Epithelial cell of proximal tubule (primary cell): ENCODE data around the gene TAF7. TPM values are rescaled to one million over a fixed set of nuclear protein-coding genes. Genes with fewer than 3 reads are reported as not detected.
"Not testable (repeated sequence)": the region's sequence is repeated elsewhere in the genome, so short reads cannot be mapped to it uniquely, and the experiment has no call there.

Experiments used
- DNase-seq: peaks from one replicate; pipeline ENCODE4 v3.0.0-alpha.2; 2011; ENCODE audit warnings: low read depth
- H3K4me3 ChIP-seq: 2 replicates; pipeline ENCODE4 v1.5.1; 2011; ENCODE audit warnings: low read depth, mild to moderate bottlenecking, low read length
- CTCF ChIP-seq: conservative IDR thresholded peaks from 2 replicates; pipeline ENCODE4 v1.5.1; 2012; ENCODE audit warnings: low read depth, mild to moderate bottlenecking, low read length
- total RNA-seq: library from RNA; depleted of rRNA; stranded (reverse); fragments of >200 nt; gene quantifications from 2 replicates; pipeline ENCODE4 v1.2.3, GENCODE V29; 2015

The TAF7 gene
- total RNA-seq, 1 donor from 2014 or later: 40.6 TPM

GRCh38 chr5:141356950-141357349, 36.4 kb upstream of the TAF7 start:
- DNase-seq: no peak
- H3K4me3 ChIP-seq: no peak overlapping the region
- no peak for TF ChIP-seq CTCF

- TF ChIP-seq CTCF: no peak
- no peak for DNase-seq
- no peak overlapping the region for H3K4me3 ChIP-seq
These were observed 35.5 kb upstream of the TAF7 start for GRCh38 chr5:141356133-141356532.

GRCh38 chr5:141355641-141356040, 35.1 kb upstream of the TAF7 start:
- DNase-seq: no peak
- no peak overlapping the region for H3K4me3 ChIP-seq
- no peak for TF ChIP-seq CTCF

GRCh38 chr5:141354900-141355469, 34.4 kb upstream of the TAF7 start, which contains the start of gene PCDHGA4:
TSS of gene PCDHGA4 (plus strand) at chr5:141355021. CDS start at chr5:141355108, 87 bp downstream.
- peak within 1 kb of the TSS; percentile 32 for H3K4me3 ChIP-seq

GRCh38 chr5:141351591-141351990, 31.0 kb upstream of the TAF7 start:
- DNase-seq: no peak
- TF ChIP-seq CTCF: no peak
- no peak overlapping the region for H3K4me3 ChIP-seq

More at GRCh38 chr5:141354900-141355469, 34.4 kb upstream of the TAF7 start, which contains the start of gene PCDHGA4:
- DNase-seq: no peak
- peak; percentile 52 for TF ChIP-seq CTCF

GRCh38 chr5:141349917-141350619, 29.5 kb upstream of the TAF7 start, which contains the start of gene PCDHGB1:
TSS of gene PCDHGB1 (plus strand) at chr5:141350099. CDS start at chr5:141350261, 162 bp downstream.
- no peak for DNase-seq
- H3K4me3 ChIP-seq: peak within 1 kb of the TSS; percentile 37
- TF ChIP-seq CTCF: peak; percentile 54

- DNase-seq, H3K4me3 ChIP-seq: not testable (repeated sequence)
These were observed 25.4 kb upstream of the TAF7 start for GRCh38 chr5:141346017-141346416.
